Measurements from ENCODE around the gene NT5DC4.

The NT5DC4 gene

DNA sequence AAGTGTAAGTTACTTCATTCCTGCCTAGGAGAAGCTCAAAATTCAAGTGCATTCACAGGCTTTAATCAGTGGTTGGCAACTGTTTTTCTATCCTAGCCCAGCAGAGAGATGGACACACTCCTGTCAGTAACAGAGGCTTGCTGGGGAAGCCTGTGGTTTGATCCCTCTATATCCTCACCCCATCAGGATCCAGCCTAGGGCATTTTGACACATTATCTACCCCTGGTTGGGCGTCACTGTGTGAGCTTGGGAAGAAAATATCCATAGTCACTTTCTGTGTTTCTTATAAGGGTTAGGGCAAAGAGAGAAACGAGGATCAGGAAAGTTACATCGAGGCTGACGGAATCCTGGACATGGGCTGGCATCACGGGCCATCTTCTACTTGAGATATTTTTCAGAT, 10.0 kb downstream of the NT5DC4 start:
- Histone ChIP-seq H3K9me3 (replicated peaks; ENCODE audit: insufficient read depth, low read length) (no peaks in the 10 kb centered on the region), H2AFZ (ENCODE audit: low read length) (no peak overlapping the region), H3K4me2 (ENCODE audit: low read depth, low read length) (no peak overlapping the region), H3K36me3 (replicated peaks; ENCODE audit: insufficient read depth, low read length) (no peaks in the 10 kb centered on the region), H3K27me3 (replicated peaks; ENCODE audit: insufficient read depth, low read length) (peaks cover 6% of the 10 kb centered on the region; the same call in 1 of the 2 replicates), H4K20me1 (ENCODE audit: insufficient read depth, low read length) (no peaks in the 10 kb centered on the region), H3K4me3 (ENCODE audit: low read length) (no peak overlapping the region), H3K9me2 (replicated peaks; ENCODE audit: insufficient read depth, low read length) (no peaks in the 10 kb centered on the region), H3K79me2 (ENCODE audit: low read length) (no peaks in the 10 kb centered on the region), H3K4me1 (ENCODE audit: low read length) (no peaks in the 10 kb centered on the region), H3F3A (ENCODE audit: insufficient read depth, low read length) (no peaks in the 10 kb centered on the region), H3K27ac (ENCODE audit: low read length) (no peak overlapping the region), H3K9ac (ENCODE audit: low read length) (no peak overlapping the region)
- no peak for DNase-seq
- TF ChIP-seq, protein P1, sequence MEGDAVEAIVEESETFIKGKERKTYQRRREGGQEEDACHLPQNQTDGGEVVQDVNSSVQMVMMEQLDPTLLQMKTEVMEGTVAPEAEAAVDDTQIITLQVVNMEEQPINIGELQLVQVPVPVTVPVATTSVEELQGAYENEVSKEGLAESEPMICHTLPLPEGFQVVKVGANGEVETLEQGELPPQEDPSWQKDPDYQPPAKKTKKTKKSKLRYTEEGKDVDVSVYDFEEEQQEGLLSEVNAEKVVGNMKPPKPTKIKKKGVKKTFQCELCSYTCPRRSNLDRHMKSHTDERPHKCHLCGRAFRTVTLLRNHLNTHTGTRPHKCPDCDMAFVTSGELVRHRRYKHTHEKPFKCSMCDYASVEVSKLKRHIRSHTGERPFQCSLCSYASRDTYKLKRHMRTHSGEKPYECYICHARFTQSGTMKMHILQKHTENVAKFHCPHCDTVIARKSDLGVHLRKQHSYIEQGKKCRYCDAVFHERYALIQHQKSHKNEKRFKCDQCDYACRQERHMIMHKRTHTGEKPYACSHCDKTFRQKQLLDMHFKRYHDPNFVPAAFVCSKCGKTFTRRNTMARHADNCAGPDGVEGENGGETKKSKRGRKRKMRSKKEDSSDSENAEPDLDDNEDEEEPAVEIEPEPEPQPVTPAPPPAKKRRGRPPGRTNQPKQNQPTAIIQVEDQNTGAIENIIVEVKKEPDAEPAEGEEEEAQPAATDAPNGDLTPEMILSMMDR (IDR thresholded peaks at IDR 0.05; ENCODE audit: low read length) = no peak
- TF ChIP-seq EZH2phosphoT487 (IDR thresholded peaks at IDR 0.05; ENCODE audit: low read length) (no peak), EZH2 (optimal IDR thresholded peaks at IDR 0.05; ENCODE audit: low read depth, low read length) (no peak)

DNA sequence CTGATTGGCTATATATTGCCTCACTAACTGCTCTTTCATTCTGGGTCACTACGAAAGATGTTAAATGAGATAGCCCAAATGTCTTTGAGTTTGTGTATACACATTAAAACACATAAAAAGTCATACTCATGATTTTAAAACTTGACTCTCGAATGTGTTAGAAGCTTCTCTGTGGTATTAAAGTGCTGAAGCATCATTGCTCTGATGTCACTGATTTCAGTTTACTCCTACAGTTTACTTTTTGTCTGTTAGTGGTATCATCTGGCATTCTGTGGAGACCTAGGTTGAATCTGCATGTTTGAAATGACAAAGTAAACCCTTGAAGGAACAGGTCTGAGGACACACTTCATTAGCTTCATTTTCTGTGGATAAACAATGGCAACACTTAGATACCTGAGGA, 10.7 kb downstream of the NT5DC4 start:
- Histone ChIP-seq H3K9ac (ENCODE audit: low read length) (no peak overlapping the region), H3K4me2 (ENCODE audit: low read depth, low read length) (no peak overlapping the region), H3K27me3 (replicated peaks; ENCODE audit: insufficient read depth, low read length) (peaks cover 6% of the 10 kb centered on the region; the same call in 1 of the 2 replicates), H3K79me2 (ENCODE audit: low read length) (no peaks in the 10 kb centered on the region), H3K9me3 (replicated peaks; ENCODE audit: insufficient read depth, low read length) (no peaks in the 10 kb centered on the region), H3K9me2 (replicated peaks; ENCODE audit: insufficient read depth, low read length) (no peaks in the 10 kb centered on the region), H3K36me3 (replicated peaks; ENCODE audit: insufficient read depth, low read length) (no peaks in the 10 kb centered on the region), H2AFZ (ENCODE audit: low read length) (no peak overlapping the region), H3K4me3 (ENCODE audit: low read length) (no peak overlapping the region), H3F3A (ENCODE audit: insufficient read depth, low read length) (no peaks in the 10 kb centered on the region), H3K27ac (ENCODE audit: low read length) (no peak overlapping the region), H4K20me1 (ENCODE audit: insufficient read depth, low read length) (no peaks in the 10 kb centered on the region), H3K4me1 (ENCODE audit: low read length) (no peaks in the 10 kb centered on the region)
- TF ChIP-seq, protein P1 (IDR thresholded peaks at IDR 0.05; ENCODE audit: low read length) = no peak
- TF ChIP-seq EZH2phosphoT487 (IDR thresholded peaks at IDR 0.05; ENCODE audit: low read length) = no peak
- no peak for TF ChIP-seq EZH2 (optimal IDR thresholded peaks at IDR 0.05; ENCODE audit: low read depth, low read length)
- no peak for DNase-seq

DNA sequence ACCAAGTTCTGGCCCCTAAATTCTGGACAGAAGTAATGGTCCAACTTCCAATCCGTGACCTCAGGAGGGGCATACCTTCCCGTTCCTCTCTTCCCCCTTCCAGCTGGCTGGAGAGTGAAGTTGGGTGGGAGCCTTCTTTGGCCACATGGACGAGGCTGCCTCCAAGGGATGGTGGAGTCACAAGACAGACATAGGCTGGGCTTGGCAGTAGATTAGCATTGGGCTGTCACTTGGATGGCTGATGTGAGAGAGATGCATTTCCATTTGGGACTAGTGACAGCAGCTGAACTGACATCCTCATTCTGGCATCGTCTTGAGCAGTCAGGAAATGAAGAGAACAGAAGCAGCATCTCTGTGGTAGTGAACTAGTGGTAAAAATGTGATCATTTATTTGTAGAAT, 12.6 kb downstream of the NT5DC4 start:
- no peak for TF ChIP-seq EZH2 (optimal IDR thresholded peaks at IDR 0.05; ENCODE audit: low read depth, low read length)
- TF ChIP-seq, protein P1 (IDR thresholded peaks at IDR 0.05; ENCODE audit: low read length) = no peak
- TF ChIP-seq EZH2phosphoT487 (IDR thresholded peaks at IDR 0.05; ENCODE audit: low read length) = no peak
- DNase-seq = no peak

More for the DNA sequence above, 12.6 kb downstream of the NT5DC4 start:
- Histone ChIP-seq H3K9me3 (replicated peaks; ENCODE audit: insufficient read depth, low read length) (no peaks in the 10 kb centered on the region), H3K9ac (ENCODE audit: low read length) (no peak overlapping the region), H3K4me2 (ENCODE audit: low read depth, low read length) (no peak overlapping the region), H2AFZ (ENCODE audit: low read length) (no peak overlapping the region), H3K79me2 (ENCODE audit: low read length) (no peaks in the 10 kb centered on the region), H3K36me3 (replicated peaks; ENCODE audit: insufficient read depth, low read length) (peaks cover 3% of the 10 kb centered on the region), H3K27me3 (replicated peaks; ENCODE audit: insufficient read depth, low read length) (no peaks in the 10 kb centered on the region), H3K4me3 (ENCODE audit: low read length) (no peak overlapping the region), H3K4me1 (ENCODE audit: low read length) (no peaks in the 10 kb centered on the region), H4K20me1 (ENCODE audit: insufficient read depth, low read length) (no peaks in the 10 kb centered on the region), H3F3A (ENCODE audit: insufficient read depth, low read length) (no peaks in the 10 kb centered on the region), H3K9me2 (replicated peaks; ENCODE audit: insufficient read depth, low read length) (no peaks in the 10 kb centered on the region), H3K27ac (ENCODE audit: low read length) (no peak overlapping the region)

Measured in MM.1S (cell line).